K562 (cell line): Measurements from ENCODE around the gene PLXND1. TPM values are rescaled to one million over a fixed set of nuclear protein-coding genes. Genes with fewer than 3 reads are reported as not detected.

Experiments used
- ATAC-seq: fragments of 200-7000 bp; cut with Tn5 transposase; 3 replicates; pipeline ENCODE4 v1.9.1; 2020; ENCODE audit warnings: moderate library complexity
- BruUV-seq: library from RNA; stranded (reverse); fragments of 400-500 nt; replicated peaks from 2 replicates; lab custom pipeline; 2021; lab: Mats Ljungman, UMichigan
- CTCF ChIA-PET: fragments of 300-600 bp; formaldehyde crosslinking; extraction: SDS; loops from one replicate; lab custom pipeline; 2021; ENCODE audit warnings: low intra/inter-chr PET ratio; lab: Yijun Ruan, JAX
- POLR2A ChIA-PET: fragments of 300-600, 350-650 bp; sonication (Branson Sonifier 250); formaldehyde crosslinking; extraction: SDS; loops from one replicate; lab custom pipeline; 2021; ENCODE audit warnings: antibody characterized with exemption, inconsistent platforms; lab: Yijun Ruan, JAX
- DNase-seq, 4 experiments: peaks; one replicate each; pipeline versions ENCODE4 v3.0.0 to v3.0.0-alpha.2; 2011 to 2018; ENCODE audit warnings: low spot score in 3 of 4, mixed read lengths in 3 of 4; ENCODE audit errors: extremely low read depth in 1 of 4
- FAIRE-seq: peaks from 2 replicates; lab custom pipeline; 2011; peaks lifted over from hg19 to GRCh38; lab: Jason Lieb, UNC
- H2AFZ ChIP-seq: 2 replicates; pipeline ENCODE4 v1.6.0; 2011; ENCODE audit warnings: low read depth, low read length, control low read depth, inconsistent platforms
- H3K27ac ChIP-seq: fragments of 200-600 bp; 3 replicates; pipeline ENCODE4 v1.8.0; 2011; ENCODE audit warnings: low read depth, mild to moderate bottlenecking, control low read depth, inconsistent platforms, low read length, moderate library complexity, mixed read lengths; ENCODE audit errors: extremely low read depth
- H3K27me3 ChIP-seq, 2 experiments: fragments of 300-600 bp in 1 of 2; 2 replicates in 1 of 2; 3 replicates in 1 of 2; pipeline versions ENCODE4 v1.6.0 to v1.8.0; 2011; ENCODE audit warnings: inconsistent platforms in 2 of 2, low read length in 2 of 2, mild to moderate bottlenecking in 1 of 2, mixed read lengths in 1 of 2, moderate library complexity in 1 of 2; ENCODE audit not compliant: control insufficient read depth in 2 of 2, insufficient read depth in 2 of 2
- H3K36me3 ChIP-seq: fragments of 300-600 bp; 3 replicates; pipeline ENCODE4 v1.8.0; 2011; ENCODE audit warnings: mild to moderate bottlenecking, low read length, inconsistent platforms; ENCODE audit not compliant: control insufficient read depth, insufficient read depth
- H3K4me1 ChIP-seq, 2 experiments: fragments of 200-600 bp in 1 of 2; replicated peaks in 1 of 2; 2 replicates in 1 of 2; 3 replicates in 1 of 2; pipeline versions ENCODE4 v1.5.1 to v1.8.0; 2011; ENCODE audit warnings: inconsistent platforms in 2 of 2, low read length in 2 of 2, mild to moderate bottlenecking in 1 of 2, mixed read lengths in 1 of 2, moderate library complexity in 1 of 2; ENCODE audit not compliant: control insufficient read depth in 2 of 2, insufficient read depth in 2 of 2
- H3K4me2 ChIP-seq: 2 replicates; pipeline ENCODE4 v1.6.1; 2011; ENCODE audit warnings: low read length, control low read depth, inconsistent platforms, mixed read lengths; ENCODE audit not compliant: insufficient read depth
- H3K4me3 ChIP-seq: fragments of 200-600 bp; sonication (generic), shearing (Covaris generic); 2 replicates; pipeline ENCODE4 v1.5.1; 2016; ENCODE audit warnings: control low read depth, inconsistent platforms
- H3K79me2 ChIP-seq: fragments of 200-600 bp; 3 replicates; pipeline ENCODE4 v1.8.0; 2011; ENCODE audit warnings: low read length, inconsistent platforms; ENCODE audit not compliant: control insufficient read depth, insufficient read depth
- H3K9ac ChIP-seq, 2 experiments: 2 replicates each; pipeline versions ENCODE4 v1.6.0 to v1.6.1; 2011; ENCODE audit warnings: low read depth in 2 of 2, low read length in 2 of 2, control low read depth in 1 of 2, inconsistent platforms in 1 of 2, mild to moderate bottlenecking in 1 of 2, mixed read lengths in 1 of 2; ENCODE audit not compliant: insufficient read depth in 1 of 2
- H3K9me1 ChIP-seq: one replicate; pipeline ENCODE4 v1.6.0; 2011; ENCODE audit warnings: inconsistent platforms, mild to moderate bottlenecking, low read length, moderate library complexity; ENCODE audit not compliant: control insufficient read depth, insufficient read depth
- H3K9me3 ChIP-seq: replicated peaks from 2 replicates; pipeline ENCODE4 v1.5.1; 2011; ENCODE audit warnings: low read depth, low read length, inconsistent platforms; ENCODE audit not compliant: control insufficient read depth, insufficient read depth
- H4K20me1 ChIP-seq: replicated peaks from 2 replicates; pipeline ENCODE4 v1.6.1; 2011; ENCODE audit warnings: low read length, inconsistent platforms, mixed read lengths; ENCODE audit not compliant: control insufficient read depth, insufficient read depth
- POLR3A ChIP-seq: IDR thresholded peaks from 2 replicates; pipeline ENCODE4 v1.6.1; 2011; ENCODE audit warnings: borderline replicate concordance, mild to moderate bottlenecking, moderate library complexity; ENCODE audit not compliant: insufficient read length, insufficient read depth; ENCODE audit errors: extremely low read depth
- SMARCA5 ChIP-seq: fragments of 450-650 bp; IDR thresholded peaks from 2 replicates; pipeline ENCODE4 v1.6.1; 2016
- ZC3H8 ChIP-seq: fragments of 450-650 bp; IDR thresholded peaks from 2 replicates; pipeline ENCODE4 v1.6.1; 2017
- ZFP36 ChIP-seq: fragments of 150-350 bp; IDR thresholded peaks from 2 replicates; pipeline ENCODE4 v1.6.1; 2018; ENCODE audit warnings: low read length, low read depth; ENCODE audit not compliant: partially characterized antibody
- WGBS: fragments of 100-300 bp; shearing (Covaris generic); methylation state at CpG from one replicate; pipeline ENCODE4 v1.1.6; 2016; ENCODE audit warnings: low coverage, mixed read lengths; ENCODE audit not compliant: insufficient coverage; ENCODE audit errors: missing lambda C conversion rate; 5-methylcytosine and 5-hydroxymethylcytosine counted together
- in situ Hi-C: fragments of 300-500 bp; cut with MboI; formaldehyde crosslinking; loops from 4 replicates; pipeline ENCODE4 v1.15.0; 2018; ENCODE audit warnings: inconsistent platforms, mixed read lengths
- intact Hi-C: fragments of 100-400 bp; cut with micrococcal nuclease; formaldehyde crosslinking; loops from 2 replicates; pipeline ENCODE4 v1.14.2; 2022
- polyA plus RNA-seq, 8 experiments: library from polyadenylated mRNA; depleted of rRNA in 4 of 8; stranded (reverse) in 5 of 8; unstranded in 3 of 8; fragments of >200 nt; fragmentation: Nextera tagmentation in 2 of 8; fragmentation: Illumina TruSeq in 1 of 8; extraction: Ambion mirVana in 2 of 8; extraction: Trizol in 1 of 8; gene quantifications; 2 replicates each; pipeline versions ENCODE4 v1.2.1 to v1.2.3, GENCODE V29; 2011 to 2014; ENCODE audit warnings: inconsistent platforms in 1 of 8, missing spikeins in 1 of 8
- total RNA-seq, 7 experiments: library from RNA; depleted of rRNA in 6 of 7; stranded (reverse); fragments of >200 nt in 6 of 7; fragmentation: Illumina TruSeq in 2 of 7; extraction: Trizol in 2 of 7; gene quantifications; 2 replicates each; pipeline versions ENCODE4 v1.2.1 to v1.2.3, GENCODE V29; 2011 to 2021; ENCODE audit warnings: low replicate concordance in 1 of 7

Gene PLXND1
- total and polyA plus RNA-seq, 9 of the 15 experiments (the other 6 are each of a cell fraction or from before 2014, with no cell fraction given): 0.34 to 28.8 (median 14.0) TPM

DNA sequence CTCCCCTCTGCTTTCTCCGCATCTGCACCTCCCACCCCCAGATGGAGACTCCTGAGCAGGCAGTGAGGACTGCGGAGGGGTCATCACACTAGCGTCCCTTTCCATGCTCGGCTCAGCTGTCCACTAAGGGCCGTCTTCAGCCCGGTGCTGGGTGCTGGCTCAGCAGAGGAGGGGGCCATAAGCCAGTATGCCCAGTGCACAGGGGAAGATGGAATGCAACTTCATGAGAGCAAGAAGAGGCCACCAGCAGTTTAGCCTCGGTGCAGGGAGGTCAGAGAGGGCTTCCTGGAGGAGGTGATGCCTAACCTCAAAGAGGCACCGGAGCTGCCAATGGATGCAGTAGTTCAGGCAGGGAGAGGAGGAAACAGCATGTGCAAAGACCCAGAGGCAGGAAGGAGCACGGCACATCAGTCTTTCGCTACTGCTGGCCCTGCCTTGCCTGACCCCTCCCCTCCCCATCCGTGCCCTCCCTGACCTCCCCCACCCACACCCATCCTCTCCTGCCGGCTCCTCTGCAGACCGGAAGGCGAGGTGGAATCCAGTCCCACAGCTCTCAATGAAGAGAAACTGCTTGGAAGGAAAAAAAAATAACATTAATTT lies 15.2 kb upstream of the PLXND1 start:
- H3K4me1 ChIP-seq: peaks cover 5 to 54% of the 10 kb centered on the region in 2 experiments
- H3K27ac ChIP-seq: no peak overlapping the region
- H3K4me2 ChIP-seq: no peak overlapping the region
- intact Hi-C loops: no loop called here
- H4K20me1 ChIP-seq: no peaks in the 10 kb centered on the region
- H3K9me1 ChIP-seq: no peaks in the 10 kb centered on the region
- no TSS peak for BruUV-seq
- no peak for TF ChIP-seq POLR3A
- 0 out of 2 replicates have a peak, but pooled peaks have one; percentile 40 for TF ChIP-seq SMARCA5
- TF ChIP-seq ZC3H8: no peak
- peak; percentile 92 for TF ChIP-seq ZFP36
- TF ChIP-seq, all 486 proteins: peak for 2
- Histone ChIP-seq H3K4me3 (no peak overlapping the region), H3K36me3 (no peaks in the 10 kb centered on the region), H2AFZ (peak overlapping the region; percentile 45; the same call in 1 of the 2 replicates), H3K9me3 (no peaks in the 10 kb centered on the region), H3K27me3 (no peaks in the 10 kb centered on the region), H3K79me2 (no peaks in the 10 kb centered on the region), H3K9ac (no peak overlapping the region)
- ATAC-seq (no peak), DNase-seq (peak in 2 of 4 experiments; percentile 43 to 47), FAIRE-seq (no peak)
- 64% methylated on average over 5 of the region's 14 CpGs for WGBS
- in situ Hi-C loops: no loop called here
- ChIA-PET POLR2A (no interaction called here), CTCF (no interaction called here)
